ENCODE measurements around the gene STK11. TPM values are rescaled to one million over a fixed set of nuclear protein-coding genes. Genes with fewer than 3 reads are reported as not detected.

The STK11 gene
- total RNA-seq, 1 donor: 94.1 TPM

GRCh38 chr19:1262623-1263123, 57.1 kb downstream of the STK11 start:
- no peak for DNase-seq (ENCODE audit: low read depth)
- peak overlapping the region; percentile 72 for H3K4me3 ChIP-seq (ENCODE audit: low read depth, low read length)
- no peak for TF ChIP-seq CTCF (IDR thresholded peaks at IDR 0.05; ENCODE audit: insufficient read depth, low read depth, low read length)

GRCh38 chr19:1263188-1263587, 57.6 kb downstream of the STK11 start:
- H3K4me3 ChIP-seq (ENCODE audit: low read depth, low read length): no peak overlapping the region
- DNase-seq (ENCODE audit: low read depth): no peak
- TF ChIP-seq CTCF (IDR thresholded peaks at IDR 0.05; ENCODE audit: insufficient read depth, low read depth, low read length): no peak

- peak; percentile 88 for DNase-seq (ENCODE audit: low read depth)
- no peak overlapping the region for H3K4me3 ChIP-seq (ENCODE audit: low read depth, low read length)
These were observed 59.4 kb downstream of the STK11 start for GRCh38 chr19:1264801-1265614.

GRCh38 chr19:1265615-1266128, 60.1 kb downstream of the STK11 start:
- TF ChIP-seq CTCF (IDR thresholded peaks at IDR 0.05; ENCODE audit: insufficient read depth, low read depth, low read length): no peak
- peak; percentile 76 for DNase-seq (ENCODE audit: low read depth)

More at GRCh38 chr19:1264801-1265614, 59.4 kb downstream of the STK11 start:
- no peak for TF ChIP-seq CTCF (IDR thresholded peaks at IDR 0.05; ENCODE audit: insufficient read depth, low read depth, low read length)

GRCh38 chr19:1266129-1266915, 60.7 kb downstream of the STK11 start:
- no peak for TF ChIP-seq CTCF (IDR thresholded peaks at IDR 0.05; ENCODE audit: insufficient read depth, low read depth, low read length)
- H3K4me3 ChIP-seq (ENCODE audit: low read depth, low read length): peak overlapping the region; percentile 63
- peak; percentile 83 for DNase-seq (ENCODE audit: low read depth)

More at GRCh38 chr19:1265615-1266128, 60.1 kb downstream of the STK11 start:
- peak overlapping the region; percentile 63 for H3K4me3 ChIP-seq (ENCODE audit: low read depth, low read length)

GRCh38 chr19:1266916-1267476, 61.4 kb downstream of the STK11 start:
- peak; percentile 75 for TF ChIP-seq CTCF (IDR thresholded peaks at IDR 0.05; ENCODE audit: insufficient read depth, low read depth, low read length)
- DNase-seq (ENCODE audit: low read depth): no peak
- peak overlapping the region; percentile 63 for H3K4me3 ChIP-seq (ENCODE audit: low read depth, low read length)
